ENCODE measurements around the gene ATF3. TPM values are rescaled to one million over a fixed set of nuclear protein-coding genes. Genes with fewer than 3 reads are reported as not detected.

ATF3 gene
- total and polyA plus RNA-seq, 3 experiments from 2014 or later: 58.8 to 59.0 TPM; not detected in 1

GRCh38 chr1:212667223-212668139 is 58.9 kb downstream of the ATF3 start:
- no peaks in the 10 kb centered on the region for H3K27me3 ChIP-seq (ENCODE audit: insufficient read depth, low read length, poor library complexity, severe bottlenecking)
- Mint-ChIP-seq H3K36me3 (no peaks in the 10 kb centered on the region), H3K9me3 (no peaks in the 10 kb centered on the region), H3K27me3 (peaks cover 5 to 7% of the 10 kb centered on the region in 2 donors), H3K4me1 (peaks cover 9 to 25% (median 14%) of the 10 kb centered on the region in 3 donors), H3K4me3 (peak overlapping the region in 1 of 7 donors; percentile 9), H3K27ac (peak overlapping the region in 2 of 8 donors; percentile 51 to 78)
- no peaks in the 10 kb centered on the region for H3K36me3 ChIP-seq (ENCODE audit: insufficient read depth, low read length)
- H3K9me3 ChIP-seq (ENCODE audit: low read length): no peaks in the 10 kb centered on the region
- DNase-seq: no peak
- no peak overlapping the region for H3K27ac ChIP-seq (ENCODE audit: low read depth, low read length)
- POLR2A ChIA-PET: no interaction called here
- peaks cover 8% of the 10 kb centered on the region for H3K4me1 ChIP-seq (ENCODE audit: insufficient read depth, low read length)
- H3K4me3 ChIP-seq (ENCODE audit: low read length): no peak overlapping the region
- CTCF ChIA-PET: interaction anchor here (0.7 to 3.0 kb wide), 6 partner anchors 17 to 327 kb away, joined by 3 to 15 read pairs (median 4); no protein-coding TSS in a partner anchor

- H3K4me1 ChIP-seq (ENCODE audit: insufficient read depth, low read length): peaks cover 8% of the 10 kb centered on the region
- H3K27ac Mint-ChIP-seq: no peak overlapping the region
- H3K36me3 ChIP-seq (ENCODE audit: insufficient read depth, low read length): no peaks in the 10 kb centered on the region
- no peaks in the 10 kb centered on the region for H3K9me3 ChIP-seq (ENCODE audit: low read length)
- no peak overlapping the region for H3K27ac ChIP-seq (ENCODE audit: low read depth, low read length)
- H3K36me3 Mint-ChIP-seq: no peaks in the 10 kb centered on the region
- H3K4me3 ChIP-seq (ENCODE audit: low read length): no peak overlapping the region
- POLR2A ChIA-PET: no interaction called here
- H3K27me3 Mint-ChIP-seq: peaks cover 5 to 7% of the 10 kb centered on the region in 2 donors
- H3K4me3 Mint-ChIP-seq: peak overlapping the region in 1 of 7 donors; percentile 37
- DNase-seq: no peak
- CTCF ChIA-PET: interaction anchor here (1.6 to 3.0 kb wide), 2 partner anchors 18 to 326 kb away, joined by 5 to 15 read pairs; no protein-coding TSS in a partner anchor
- H3K4me1 Mint-ChIP-seq: peaks cover 9 to 25% (median 14%) of the 10 kb centered on the region in 3 donors
- no peaks in the 10 kb centered on the region for H3K27me3 ChIP-seq (ENCODE audit: insufficient read depth, low read length, poor library complexity, severe bottlenecking)
- no peaks in the 10 kb centered on the region for H3K9me3 Mint-ChIP-seq
These were observed 59.9 kb downstream of the ATF3 start for GRCh38 chr1:212668477-212668876.

DNA sequence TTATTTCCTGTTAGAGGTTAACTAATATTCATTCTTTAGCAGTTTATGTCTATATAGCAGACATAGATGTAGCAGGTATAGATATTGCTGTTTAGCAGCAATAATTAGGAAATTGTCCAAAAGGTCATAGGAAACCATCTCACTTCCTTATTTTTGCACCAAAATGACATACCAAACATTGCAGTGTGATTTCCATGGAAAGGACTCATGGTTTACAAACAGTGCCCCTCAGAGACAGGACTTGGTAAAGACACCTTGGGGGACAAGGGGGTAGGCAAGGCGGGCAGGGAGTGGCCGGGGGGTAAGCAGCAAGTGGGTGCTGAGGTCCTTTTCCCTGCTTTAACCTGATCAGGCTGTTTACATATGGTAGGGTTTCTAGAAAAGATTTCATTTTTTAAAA is 60.5 kb downstream of the ATF3 start:
- ChIA-PET CTCF (interaction anchor here (3.0 kb wide), 1 partner anchor 326 kb away, joined by 15 read pairs; no protein-coding TSS in a partner anchor), POLR2A (no interaction called here)
- Mint-ChIP-seq H3K4me1 (peaks cover 9 to 25% (median 14%) of the 10 kb centered on the region in 3 donors), H3K36me3 (no peaks in the 10 kb centered on the region), H3K27me3 (peaks cover 5 to 7% of the 10 kb centered on the region in 2 donors), H3K9me3 (no peaks in the 10 kb centered on the region), H3K4me3 (no peak overlapping the region), H3K27ac (no peak overlapping the region)
- no peaks in the 10 kb centered on the region for H3K9me3 ChIP-seq (ENCODE audit: low read length)
- no peaks in the 10 kb centered on the region for H3K36me3 ChIP-seq (ENCODE audit: insufficient read depth, low read length)
- H3K27me3 ChIP-seq (ENCODE audit: insufficient read depth, low read length, poor library complexity, severe bottlenecking): no peaks in the 10 kb centered on the region
- DNase-seq: no peak
- H3K4me1 ChIP-seq (ENCODE audit: insufficient read depth, low read length): peaks cover 8% of the 10 kb centered on the region
- H3K4me3 ChIP-seq (ENCODE audit: low read length): no peak overlapping the region
- H3K27ac ChIP-seq (ENCODE audit: low read depth, low read length): no peak overlapping the region

GRCh38 chr1:212669600-212669999 is 61.0 kb downstream of the ATF3 start:
- H3K4me3 Mint-ChIP-seq: no peak overlapping the region
- Histone ChIP-seq H3K9me3 (ENCODE audit: low read length) (no peaks in the 10 kb centered on the region), H3K27me3 (ENCODE audit: insufficient read depth, low read length, poor library complexity, severe bottlenecking) (no peaks in the 10 kb centered on the region), H3K27ac (ENCODE audit: low read depth, low read length) (no peak overlapping the region), H3K36me3 (ENCODE audit: insufficient read depth, low read length) (no peaks in the 10 kb centered on the region), H3K4me1 (ENCODE audit: insufficient read depth, low read length) (peaks cover 8% of the 10 kb centered on the region), H3K4me3 (ENCODE audit: low read length) (no peak overlapping the region)
- peaks cover 5 to 7% of the 10 kb centered on the region in 2 donors for H3K27me3 Mint-ChIP-seq
- DNase-seq: no peak
- peak overlapping the region in 1 of 8 donors; percentile 21 for H3K27ac Mint-ChIP-seq
- no peaks in the 10 kb centered on the region for H3K9me3 Mint-ChIP-seq
- H3K36me3 Mint-ChIP-seq: no peaks in the 10 kb centered on the region
- ChIA-PET CTCF (interaction anchor here (3.0 kb wide), 1 partner anchor 325 kb away, joined by 15 read pairs; no protein-coding TSS in a partner anchor), POLR2A (no interaction called here)
- H3K4me1 Mint-ChIP-seq: peaks cover 9 to 25% (median 14%) of the 10 kb centered on the region in 3 donors

DNA sequence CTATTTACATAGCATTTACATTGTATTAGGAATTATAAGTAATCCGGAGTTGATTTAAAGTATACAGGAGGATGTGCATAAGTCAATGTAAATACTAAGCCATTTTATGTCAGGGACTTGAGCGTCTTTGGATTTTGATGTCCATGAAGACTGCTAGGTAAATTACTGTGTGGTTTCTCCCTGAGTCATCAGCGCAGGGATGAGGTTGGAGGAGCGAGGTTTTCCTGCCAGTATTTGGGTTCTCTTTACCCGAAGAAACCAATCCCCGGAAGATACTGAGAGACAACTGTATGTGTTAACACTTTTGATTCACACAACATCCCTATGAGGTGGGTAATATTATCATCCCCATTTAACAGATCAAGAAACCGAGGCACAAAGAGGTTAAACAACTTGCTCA is 61.7 kb downstream of the ATF3 start:
- no peak overlapping the region for H3K27ac Mint-ChIP-seq
- no peak overlapping the region for H3K27ac ChIP-seq (ENCODE audit: low read depth, low read length)
- no peaks in the 10 kb centered on the region for H3K27me3 ChIP-seq (ENCODE audit: insufficient read depth, low read length, poor library complexity, severe bottlenecking)
- H3K9me3 ChIP-seq (ENCODE audit: low read length): no peaks in the 10 kb centered on the region
- H3K36me3 ChIP-seq (ENCODE audit: insufficient read depth, low read length): no peaks in the 10 kb centered on the region
- DNase-seq: no peak
- H3K9me3 Mint-ChIP-seq: no peaks in the 10 kb centered on the region
- POLR2A ChIA-PET: no interaction called here
- H3K4me1 Mint-ChIP-seq: peaks cover 9 to 19% (median 14%) of the 10 kb centered on the region in 3 donors
- no peaks in the 10 kb centered on the region for H3K36me3 Mint-ChIP-seq
- H3K4me3 Mint-ChIP-seq: no peak overlapping the region
- no peak overlapping the region for H3K4me3 ChIP-seq (ENCODE audit: low read length)
- peaks cover 4% of the 10 kb centered on the region for H3K4me1 ChIP-seq (ENCODE audit: insufficient read depth, low read length)
- CTCF ChIA-PET: no interaction called here
- H3K27me3 Mint-ChIP-seq: peaks cover 5 to 7% of the 10 kb centered on the region in 2 donors

Other genes starting within 250 kb of the ATF3 start
- 10 to 100 TPM; 16.9 to 17.8 TPM for gene PACC1, start 193.9 kb upstream of the ATF3 start, total RNA-seq
- gene PACC1, start 193.9 kb upstream of the ATF3 start, polyA plus RNA-seq: 15.1 TPM
- gene NENF, start 175.8 kb upstream of the ATF3 start, total RNA-seq: 10 to 100 TPM; 45.5 to 47.9 TPM
- 49.9 TPM for gene NENF, start 175.8 kb upstream of the ATF3 start, polyA plus RNA-seq
- 100 to 1,000 TPM; 147 to 159 TPM for gene BATF3, start 91.1 kb downstream of the ATF3 start, total RNA-seq
- gene BATF3, start 91.1 kb downstream of the ATF3 start, polyA plus RNA-seq: 0.84 TPM
- gene NSL1, start 183.0 kb downstream of the ATF3 start, total RNA-seq: 10 to 100 TPM; 39.5 to 42.0 TPM
- gene NSL1, start 183.0 kb downstream of the ATF3 start, polyA plus RNA-seq: 53.2 TPM
- gene TATDN3, start 183.1 kb downstream of the ATF3 start, total RNA-seq: 10 to 100 TPM; 18.0 to 18.5 TPM
- gene TATDN3, start 183.1 kb downstream of the ATF3 start, polyA plus RNA-seq: 17.8 TPM
- not detected for gene SPATA45, start 238.9 kb downstream of the ATF3 start, total RNA-seq
- gene SPATA45, start 238.9 kb downstream of the ATF3 start, polyA plus RNA-seq: not detected
- 10 to 100 TPM; 11.7 to 14.9 TPM for gene FLVCR1, start 249.5 kb downstream of the ATF3 start, total RNA-seq
- 4.0 TPM for gene FLVCR1, start 249.5 kb downstream of the ATF3 start, polyA plus RNA-seq

Data from CD8-positive, alpha-beta memory T cell (primary cell).